K562 (cell line): ENCODE data around the gene TBC1D5. TPM values are rescaled to one million over a fixed set of nuclear protein-coding genes. Genes with fewer than 3 reads are reported as not detected.

ENCODE experiments used
- ATAC-seq: fragments of 200-7000 bp; cut with Tn5 transposase; 3 replicates; pipeline ENCODE4 v1.9.1; 2020; ENCODE audit warnings: moderate library complexity
- BruUV-seq: library from RNA; stranded (reverse); fragments of 400-500 nt; replicated peaks from 2 replicates; lab custom pipeline; 2021; lab: Mats Ljungman, UMichigan
- CTCF ChIA-PET: fragments of 300-600 bp; formaldehyde crosslinking; extraction: SDS; loops from one replicate; lab custom pipeline; 2021; ENCODE audit warnings: low intra/inter-chr PET ratio; lab: Yijun Ruan, JAX
- POLR2A ChIA-PET: fragments of 300-600, 350-650 bp; sonication (Branson Sonifier 250); formaldehyde crosslinking; extraction: SDS; loops from one replicate; lab custom pipeline; 2021; ENCODE audit warnings: antibody characterized with exemption, inconsistent platforms; lab: Yijun Ruan, JAX
- DNase-seq, 4 experiments: peaks; one replicate each; pipeline versions ENCODE4 v3.0.0 to v3.0.0-alpha.2; 2011 to 2018; ENCODE audit warnings: low spot score in 3 of 4, mixed read lengths in 3 of 4; ENCODE audit errors: extremely low read depth in 1 of 4
- FAIRE-seq: peaks from 2 replicates; lab custom pipeline; 2011; peaks lifted over from hg19 to GRCh38; lab: Jason Lieb, UNC
- H2AFZ ChIP-seq: 2 replicates; pipeline ENCODE4 v1.6.0; 2011; ENCODE audit warnings: low read depth, low read length, control low read depth, inconsistent platforms
- H3K27ac ChIP-seq: fragments of 200-600 bp; 3 replicates; pipeline ENCODE4 v1.8.0; 2011; ENCODE audit warnings: low read depth, mild to moderate bottlenecking, control low read depth, inconsistent platforms, low read length, moderate library complexity, mixed read lengths; ENCODE audit errors: extremely low read depth
- H3K27me3 ChIP-seq, 2 experiments: fragments of 300-600 bp in 1 of 2; 2 replicates in 1 of 2; 3 replicates in 1 of 2; pipeline versions ENCODE4 v1.6.0 to v1.8.0; 2011; ENCODE audit warnings: inconsistent platforms in 2 of 2, low read length in 2 of 2, mild to moderate bottlenecking in 1 of 2, mixed read lengths in 1 of 2, moderate library complexity in 1 of 2; ENCODE audit not compliant: control insufficient read depth in 2 of 2, insufficient read depth in 2 of 2
- H3K36me3 ChIP-seq: fragments of 300-600 bp; 3 replicates; pipeline ENCODE4 v1.8.0; 2011; ENCODE audit warnings: mild to moderate bottlenecking, low read length, inconsistent platforms; ENCODE audit not compliant: control insufficient read depth, insufficient read depth
- H3K4me1 ChIP-seq, 2 experiments: fragments of 200-600 bp in 1 of 2; replicated peaks in 1 of 2; 2 replicates in 1 of 2; 3 replicates in 1 of 2; pipeline versions ENCODE4 v1.5.1 to v1.8.0; 2011; ENCODE audit warnings: inconsistent platforms in 2 of 2, low read length in 2 of 2, mild to moderate bottlenecking in 1 of 2, mixed read lengths in 1 of 2, moderate library complexity in 1 of 2; ENCODE audit not compliant: control insufficient read depth in 2 of 2, insufficient read depth in 2 of 2
- H3K4me2 ChIP-seq: 2 replicates; pipeline ENCODE4 v1.6.1; 2011; ENCODE audit warnings: low read length, control low read depth, inconsistent platforms, mixed read lengths; ENCODE audit not compliant: insufficient read depth
- H3K4me3 ChIP-seq: fragments of 200-600 bp; sonication (generic), shearing (Covaris generic); 2 replicates; pipeline ENCODE4 v1.5.1; 2016; ENCODE audit warnings: control low read depth, inconsistent platforms
- H3K79me2 ChIP-seq: fragments of 200-600 bp; 3 replicates; pipeline ENCODE4 v1.8.0; 2011; ENCODE audit warnings: low read length, inconsistent platforms; ENCODE audit not compliant: control insufficient read depth, insufficient read depth
- H3K9ac ChIP-seq, 2 experiments: 2 replicates each; pipeline versions ENCODE4 v1.6.0 to v1.6.1; 2011; ENCODE audit warnings: low read depth in 2 of 2, low read length in 2 of 2, control low read depth in 1 of 2, inconsistent platforms in 1 of 2, mild to moderate bottlenecking in 1 of 2, mixed read lengths in 1 of 2; ENCODE audit not compliant: insufficient read depth in 1 of 2
- H3K9me1 ChIP-seq: one replicate; pipeline ENCODE4 v1.6.0; 2011; ENCODE audit warnings: inconsistent platforms, mild to moderate bottlenecking, low read length, moderate library complexity; ENCODE audit not compliant: control insufficient read depth, insufficient read depth
- H3K9me3 ChIP-seq: replicated peaks from 2 replicates; pipeline ENCODE4 v1.5.1; 2011; ENCODE audit warnings: low read depth, low read length, inconsistent platforms; ENCODE audit not compliant: control insufficient read depth, insufficient read depth
- H4K20me1 ChIP-seq: replicated peaks from 2 replicates; pipeline ENCODE4 v1.6.1; 2011; ENCODE audit warnings: low read length, inconsistent platforms, mixed read lengths; ENCODE audit not compliant: control insufficient read depth, insufficient read depth
- C11orf30 ChIP-seq: fragments of 450-650 bp; IDR thresholded peaks from 2 replicates; pipeline ENCODE4 v1.6.1; 2016; ENCODE audit warnings: low read depth, mild to moderate bottlenecking
- CAMTA2 ChIP-seq: fragments of 250-450 bp; sonication (Bioruptor Pico); conservative IDR thresholded peaks from 2 replicates; pipeline ENCODE4 v1.5.1; 2022
- E2F6 ChIP-seq, 2 experiments: IDR thresholded peaks; 2 replicates each; pipeline ENCODE4 v1.6.1; 2011; ENCODE audit warnings: borderline replicate concordance in 1 of 2, control low read depth in 1 of 2, low read depth in 1 of 2, low read length in 1 of 2, mild to moderate bottlenecking in 1 of 2, mixed read lengths in 1 of 2, moderate library complexity in 1 of 2; ENCODE audit not compliant: insufficient read depth in 1 of 2, insufficient read length in 1 of 2, poor library complexity in 1 of 2, severe bottlenecking in 1 of 2; ENCODE audit errors: extremely low read depth in 1 of 2
- HMBOX1 ChIP-seq: sonication (generic); IDR thresholded peaks from 2 replicates; pipeline ENCODE4 v1.6.1; 2016
- IRF2 ChIP-seq: sonication (generic); formaldehyde crosslinking; IDR thresholded peaks from 2 replicates; pipeline ENCODE4 v1.8.1; 2022; ENCODE audit warnings: mild to moderate bottlenecking, missing genetic modification reagents
- IRF9 ChIP-seq: fragments of 450-650 bp; IDR thresholded peaks from 2 replicates; pipeline ENCODE4 v1.6.1; 2016; ENCODE audit warnings: missing biosample characterization, missing genetic modification characterization
- MAFF ChIP-seq: IDR thresholded peaks from 2 replicates; pipeline ENCODE4 v1.6.1; 2012; ENCODE audit warnings: low read length, improper control_type of control experiment
- NFE2 ChIP-seq: IDR thresholded peaks from 2 replicates; pipeline ENCODE4 v1.6.1; 2014; ENCODE audit warnings: antibody characterized with exemption, low read depth
- NFE2L1 ChIP-seq: fragments of 450-650 bp; IDR thresholded peaks from 2 replicates; pipeline ENCODE4 v1.6.1; 2016; ENCODE audit warnings: missing genetic modification characterization, low read depth, mild to moderate bottlenecking, missing compliant biosample characterization, moderate library complexity, borderline replicate concordance
- SMARCA4 ChIP-seq: fragments of 450-650 bp; IDR thresholded peaks from 2 replicates; pipeline ENCODE4 v1.6.1; 2016
- THRA ChIP-seq: fragments of 450-650 bp; IDR thresholded peaks from 2 replicates; pipeline ENCODE4 v1.6.1; 2017; ENCODE audit warnings: mild to moderate bottlenecking, moderate library complexity
- ZNF316 ChIP-seq: fragments of 450-650 bp; IDR thresholded peaks from 2 replicates; pipeline ENCODE4 v1.6.1; 2016
- ZNF57 ChIP-seq: fragments of 450-650 bp; formaldehyde crosslinking; IDR thresholded peaks from 2 replicates; pipeline ENCODE4 v1.4.0; 2020; ENCODE audit warnings: mild to moderate bottlenecking, moderate library complexity
- ZNF785 ChIP-seq: fragments of 250-450 bp; sonication (Bioruptor Pico); IDR thresholded peaks from 2 replicates; pipeline ENCODE4 v1.4.0; 2020; ENCODE audit warnings: mild to moderate bottlenecking
- in situ Hi-C: fragments of 300-500 bp; cut with MboI; formaldehyde crosslinking; loops from 4 replicates; pipeline ENCODE4 v1.15.0; 2018; ENCODE audit warnings: inconsistent platforms, mixed read lengths
- intact Hi-C: fragments of 100-400 bp; cut with micrococcal nuclease; formaldehyde crosslinking; loops from 2 replicates; pipeline ENCODE4 v1.14.2; 2022
- polyA plus RNA-seq, 8 experiments: library from polyadenylated mRNA; depleted of rRNA in 4 of 8; stranded (reverse) in 5 of 8; unstranded in 3 of 8; fragments of >200 nt; fragmentation: Nextera tagmentation in 2 of 8; fragmentation: Illumina TruSeq in 1 of 8; extraction: Ambion mirVana in 2 of 8; extraction: Trizol in 1 of 8; gene quantifications; 2 replicates each; pipeline versions ENCODE4 v1.2.1 to v1.2.3, GENCODE V29; 2011 to 2014; ENCODE audit warnings: inconsistent platforms in 1 of 8, missing spikeins in 1 of 8
- total RNA-seq, 7 experiments: library from RNA; depleted of rRNA in 6 of 7; stranded (reverse); fragments of >200 nt in 6 of 7; fragmentation: Illumina TruSeq in 2 of 7; extraction: Trizol in 2 of 7; gene quantifications; 2 replicates each; pipeline versions ENCODE4 v1.2.1 to v1.2.3, GENCODE V29; 2011 to 2021; ENCODE audit warnings: low replicate concordance in 1 of 7

Gene TBC1D5
- total and polyA plus RNA-seq, 9 of the 15 experiments (the other 6 are each of a cell fraction or from before 2014, with no cell fraction given), result 2.9 to 38.1 (median 25.6) TPM

- H3K9me1 ChIP-seq, result no peaks in the 10 kb centered on the region
- H3K4me3 ChIP-seq, result no peak overlapping the region
- H3K27me3 ChIP-seq, result no peaks in the 10 kb centered on the region
- intact Hi-C loops (no loop called here), in situ Hi-C loops (no loop called here)
- ChIA-PET POLR2A (interaction anchor here (1.2 kb wide), 1 partner anchor 9 kb away, joined by 5 read pairs; no protein-coding TSS in a partner anchor), CTCF (no interaction called here)
- no peaks in the 10 kb centered on the region for H3K36me3 ChIP-seq
- no peak overlapping the region for H2AFZ ChIP-seq
- ATAC-seq (no peak), DNase-seq (no peak), FAIRE-seq (no peak)
- no TSS peak for BruUV-seq
- H3K9me3 ChIP-seq, result no peaks in the 10 kb centered on the region
- H3K9ac ChIP-seq, result no peak overlapping the region
- H3K4me1 ChIP-seq, result no peaks in the 10 kb centered on the region
- no peaks in the 10 kb centered on the region for H3K79me2 ChIP-seq
- H3K27ac ChIP-seq, result no peak overlapping the region
- H3K4me2 ChIP-seq, result no peak overlapping the region
- no peaks in the 10 kb centered on the region for H4K20me1 ChIP-seq
- TF ChIP-seq E2F6 (IDR thresholded peaks at IDR 0.05; ENCODE audit: borderline replicate concordance in 1 of 2, extremely low read depth in 1 of 2, insufficient read depth in 1 of 2, insufficient read length in 1 of 2, low read depth in 1 of 2, low read length in 1 of 2, poor library complexity in 1 of 2, severe bottlenecking in 1 of 2) (no peak), MAFF (peak; percentile 43; the same call in 1 of the 2 replicates), ZNF785 (CRISPR knock-in tag) (no peak), NFE2L1 (tag) (peak; percentile 51), IRF2 (CRISPR knock-in tag) (no peak), ZNF316 (peak; percentile 58), C11orf30 (peak; percentile 46; the same call in 1 of the 2 replicates), NFE2 (peak; percentile 22), IRF9 (tag) (no peak), SMARCA4 (no peak), CAMTA2 (no peak), ZNF57 (CRISPR knock-in tag) (no peak), THRA (no peak), HMBOX1 (no peak)
These were observed 524.8 kb downstream of the TBC1D5 start for GRCh38 chr3:17217588-17217987.
